Measurements from ENCODE around the gene PLA2G6. TPM values are rescaled to one million over a fixed set of nuclear protein-coding genes. Genes with fewer than 3 reads are reported as not detected.
"Not testable (repeated sequence)": the region's sequence is repeated elsewhere in the genome, so short reads cannot be mapped to it uniquely, and the experiment has no call there.

PLA2G6 gene
- total RNA-seq, 2 donors from 2014 or later, result 60.6 to 60.7 TPM

- no peaks in the 10 kb centered on the region for H3K36me3 ChIP-seq (ENCODE audit: control insufficient read depth, insufficient read depth, low read length)
- H3K9ac ChIP-seq (ENCODE audit: extremely low read depth, low read length, poor library complexity, severe bottlenecking), result no peak overlapping the region
- Mint-ChIP-seq H3K27me3 (ENCODE audit: insufficient read depth) (peaks cover 39% of the 10 kb centered on the region), H3K36me3 (ENCODE audit: low read depth) (peaks cover 3% of the 10 kb centered on the region), H3K4me3 (no peak overlapping the region), H3K27ac (no peak overlapping the region), H3K9me3 (no peaks in the 10 kb centered on the region), H3K4me1 (peaks cover 4% of the 10 kb centered on the region)
- 91 to 94% methylated on average over 4 to 7 of the region's 7 CpGs for WGBS, 2 experiments (ENCODE audit: insufficient coverage in 1 of 2, insufficient read length in 1 of 2)
- no peak overlapping the region for H3K27ac ChIP-seq (ENCODE audit: low read depth, low read length)
- H3K27me3 ChIP-seq (ENCODE audit: control insufficient read depth, insufficient read depth, low read length, poor library complexity, severe bottlenecking), result peaks cover 27% of the 10 kb centered on the region
- DNase-seq, result peak; percentile 38
- H3K9me3 ChIP-seq (ENCODE audit: control insufficient read depth, low read length), result no peaks in the 10 kb centered on the region
- no peak for TF ChIP-seq CTCF (conservative IDR thresholded peaks at IDR 0.05)
- H3K4me3 ChIP-seq (ENCODE audit: low read length), result no peak overlapping the region
- H3K4me1 ChIP-seq (ENCODE audit: control insufficient read depth, insufficient read depth, low read length), result peaks cover 7% of the 10 kb centered on the region
Observed at GRCh38 chr22:38079804-38080203, 101.8 kb downstream of the PLA2G6 start.

GRCh38 chr22:38079208-38079607 lies 102.4 kb downstream of the PLA2G6 start:
- not testable (repeated sequence) for H3K4me3 Mint-ChIP-seq; H3K27ac ChIP-seq (ENCODE audit: low read depth, low read length); H3K27ac Mint-ChIP-seq; H3K4me3 ChIP-seq (ENCODE audit: low read length); H3K4me1 ChIP-seq (ENCODE audit: control insufficient read depth, insufficient read depth, low read length); H3K36me3 ChIP-seq (ENCODE audit: control insufficient read depth, insufficient read depth, low read length); H3K9me3 Mint-ChIP-seq; H3K4me1 Mint-ChIP-seq; H3K9me3 ChIP-seq (ENCODE audit: control insufficient read depth, low read length); H3K9ac ChIP-seq (ENCODE audit: extremely low read depth, low read length, poor library complexity, severe bottlenecking); DNase-seq; H3K36me3 Mint-ChIP-seq (ENCODE audit: low read depth)
- peaks cover 27% of the 10 kb centered on the region for H3K27me3 ChIP-seq (ENCODE audit: control insufficient read depth, insufficient read depth, low read length, poor library complexity, severe bottlenecking)
- 98 to 100% methylated on average over 1 to 2 of the region's 2 CpGs for WGBS, 2 experiments (ENCODE audit: insufficient coverage in 1 of 2, insufficient read length in 1 of 2)
- peaks cover 39% of the 10 kb centered on the region for H3K27me3 Mint-ChIP-seq (ENCODE audit: insufficient read depth)

GRCh38 chr22:38078046-38078840 lies 103.4 kb downstream of the PLA2G6 start:
- Mint-ChIP-seq H3K4me1 (no peaks in the 10 kb centered on the region), H3K36me3 (ENCODE audit: low read depth) (peaks cover 13% of the 10 kb centered on the region), H3K27ac (no peak overlapping the region), H3K4me3 (no peak overlapping the region), H3K9me3 (no peaks in the 10 kb centered on the region), H3K27me3 (ENCODE audit: insufficient read depth) (peaks cover 37% of the 10 kb centered on the region)
- no peak overlapping the region for H3K4me3 ChIP-seq (ENCODE audit: low read length)
- H3K27ac ChIP-seq (ENCODE audit: low read depth, low read length), result no peak overlapping the region
- H3K9me3 ChIP-seq (ENCODE audit: control insufficient read depth, low read length), result no peaks in the 10 kb centered on the region
- peaks cover 27% of the 10 kb centered on the region for H3K27me3 ChIP-seq (ENCODE audit: control insufficient read depth, insufficient read depth, low read length, poor library complexity, severe bottlenecking)
- H3K9ac ChIP-seq (ENCODE audit: extremely low read depth, low read length, poor library complexity, severe bottlenecking), result no peak overlapping the region
- TF ChIP-seq CTCF (conservative IDR thresholded peaks at IDR 0.05), result no peak
- peaks cover 4% of the 10 kb centered on the region for H3K36me3 ChIP-seq (ENCODE audit: control insufficient read depth, insufficient read depth, low read length)
- 85 to 92% methylated on average over 13 to 22 of the region's 22 CpGs for WGBS, 2 experiments (ENCODE audit: insufficient coverage in 1 of 2, insufficient read length in 1 of 2)
- H3K4me1 ChIP-seq (ENCODE audit: control insufficient read depth, insufficient read depth, low read length), result no peaks in the 10 kb centered on the region
- peak; percentile 55 for DNase-seq
